ENCODE results near the gene PER2.
"Not testable (repeated sequence)": the region's sequence is repeated elsewhere in the genome, so short reads cannot be mapped to it uniquely, and the experiment has no call there.

PER2 gene, protein sequence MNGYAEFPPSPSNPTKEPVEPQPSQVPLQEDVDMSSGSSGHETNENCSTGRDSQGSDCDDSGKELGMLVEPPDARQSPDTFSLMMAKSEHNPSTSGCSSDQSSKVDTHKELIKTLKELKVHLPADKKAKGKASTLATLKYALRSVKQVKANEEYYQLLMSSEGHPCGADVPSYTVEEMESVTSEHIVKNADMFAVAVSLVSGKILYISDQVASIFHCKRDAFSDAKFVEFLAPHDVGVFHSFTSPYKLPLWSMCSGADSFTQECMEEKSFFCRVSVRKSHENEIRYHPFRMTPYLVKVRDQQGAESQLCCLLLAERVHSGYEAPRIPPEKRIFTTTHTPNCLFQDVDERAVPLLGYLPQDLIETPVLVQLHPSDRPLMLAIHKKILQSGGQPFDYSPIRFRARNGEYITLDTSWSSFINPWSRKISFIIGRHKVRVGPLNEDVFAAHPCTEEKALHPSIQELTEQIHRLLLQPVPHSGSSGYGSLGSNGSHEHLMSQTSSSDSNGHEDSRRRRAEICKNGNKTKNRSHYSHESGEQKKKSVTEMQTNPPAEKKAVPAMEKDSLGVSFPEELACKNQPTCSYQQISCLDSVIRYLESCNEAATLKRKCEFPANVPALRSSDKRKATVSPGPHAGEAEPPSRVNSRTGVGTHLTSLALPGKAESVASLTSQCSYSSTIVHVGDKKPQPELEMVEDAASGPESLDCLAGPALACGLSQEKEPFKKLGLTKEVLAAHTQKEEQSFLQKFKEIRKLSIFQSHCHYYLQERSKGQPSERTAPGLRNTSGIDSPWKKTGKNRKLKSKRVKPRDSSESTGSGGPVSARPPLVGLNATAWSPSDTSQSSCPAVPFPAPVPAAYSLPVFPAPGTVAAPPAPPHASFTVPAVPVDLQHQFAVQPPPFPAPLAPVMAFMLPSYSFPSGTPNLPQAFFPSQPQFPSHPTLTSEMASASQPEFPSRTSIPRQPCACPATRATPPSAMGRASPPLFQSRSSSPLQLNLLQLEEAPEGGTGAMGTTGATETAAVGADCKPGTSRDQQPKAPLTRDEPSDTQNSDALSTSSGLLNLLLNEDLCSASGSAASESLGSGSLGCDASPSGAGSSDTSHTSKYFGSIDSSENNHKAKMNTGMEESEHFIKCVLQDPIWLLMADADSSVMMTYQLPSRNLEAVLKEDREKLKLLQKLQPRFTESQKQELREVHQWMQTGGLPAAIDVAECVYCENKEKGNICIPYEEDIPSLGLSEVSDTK (N-terminal part only)

GRCh38 chr2:238287737-238288649 is at the start of gene PER2:
Gene PER2 (minus strand): TSS chr2:238288610. CDS start chr2:238277936, 10,674 bp downstream.
- TF ChIP-seq ZNF384 (IDR thresholded peaks at IDR 0.05) (no peak), CTBP1 (IDR thresholded peaks at IDR 0.05; ENCODE audit: borderline replicate concordance) (no peak), BHLHE40 (IDR thresholded peaks at IDR 0.05; ENCODE audit: borderline replicate concordance) (no peak), L3MBTL2 (conservative IDR thresholded peaks at IDR 0.05) (no peak), PKNOX1 (IDR thresholded peaks at IDR 0.05) (no peak), FOXM1 (IDR thresholded peaks at IDR 0.05; ENCODE audit: borderline replicate concordance) (no peak), LEF1 (IDR thresholded peaks at IDR 0.05; ENCODE audit: borderline replicate concordance) (no peak), FOXA1 (IDR thresholded peaks at IDR 0.05) (no peak), SUZ12 (IDR thresholded peaks at IDR 0.05) (no peak), NFRKB (IDR thresholded peaks at IDR 0.05) (no peak), TARDBP (IDR thresholded peaks at IDR 0.05) (no peak), SP1 (IDR thresholded peaks at IDR 0.05) (no peak), HDGF (IDR thresholded peaks at IDR 0.05; ENCODE audit: borderline replicate concordance) (no peak), ELF4 (IDR thresholded peaks at IDR 0.05) (no peak), FOXK2 (IDR thresholded peaks at IDR 0.05) (no peak), ARNT (IDR thresholded peaks at IDR 0.05) (no peak)
- POLR2A ChIA-PET = no interaction called here
- CTCF ChIA-PET = interaction anchor here (0.6 to 1.1 kb wide), 3 partner anchors 13 to 512 kb away, joined by 3 to 4 read pairs (median 3); no protein-coding TSS in a partner anchor
- DNase-seq (ENCODE audit: extremely low spot score) = peak; percentile 59

- no peak for DNase-seq (ENCODE audit: extremely low spot score)
- CTCF ChIA-PET = no interaction called here
- POLR2A ChIA-PET = no interaction called here
Observed at GRCh38 chr2:238337846-238338245, 49.4 kb upstream of the PER2 start.

GRCh38 chr2:238336793-238337444 is 48.5 kb upstream of the PER2 start:
- POLR2A ChIA-PET = no interaction called here
- TF ChIP-seq PKNOX1 (IDR thresholded peaks at IDR 0.05) (no peak), NFRKB (IDR thresholded peaks at IDR 0.05) (no peak), L3MBTL2 (conservative IDR thresholded peaks at IDR 0.05) (no peak), BHLHE40 (IDR thresholded peaks at IDR 0.05; ENCODE audit: borderline replicate concordance) (no peak), FOXM1 (IDR thresholded peaks at IDR 0.05; ENCODE audit: borderline replicate concordance) (no peak), FOXK2 (IDR thresholded peaks at IDR 0.05) (no peak), HDGF (IDR thresholded peaks at IDR 0.05; ENCODE audit: borderline replicate concordance) (no peak)
- CTCF ChIA-PET = no interaction called here
- DNase-seq (ENCODE audit: extremely low spot score) = no peak

More at GRCh38 chr2:238337846-238338245, 49.4 kb upstream of the PER2 start:
- TF ChIP-seq NFRKB (IDR thresholded peaks at IDR 0.05) = no peak
- TF ChIP-seq CTBP1 (IDR thresholded peaks at IDR 0.05; ENCODE audit: borderline replicate concordance) = no peak
- no peak for TF ChIP-seq BHLHE40 (IDR thresholded peaks at IDR 0.05; ENCODE audit: borderline replicate concordance)
- TF ChIP-seq LEF1 (IDR thresholded peaks at IDR 0.05; ENCODE audit: borderline replicate concordance) = no peak
- TF ChIP-seq L3MBTL2 (conservative IDR thresholded peaks at IDR 0.05) = no peak
- no peak for TF ChIP-seq ZNF384 (IDR thresholded peaks at IDR 0.05)
- no peak for TF ChIP-seq FOXK2 (IDR thresholded peaks at IDR 0.05)
- no peak for TF ChIP-seq SUZ12 (IDR thresholded peaks at IDR 0.05)
- no peak for TF ChIP-seq FOXM1 (IDR thresholded peaks at IDR 0.05; ENCODE audit: borderline replicate concordance)
- no peak for TF ChIP-seq SP1 (IDR thresholded peaks at IDR 0.05)
- no peak for TF ChIP-seq FOXA1 (IDR thresholded peaks at IDR 0.05)
- TF ChIP-seq HDGF (IDR thresholded peaks at IDR 0.05; ENCODE audit: borderline replicate concordance) = no peak
- TF ChIP-seq PKNOX1 (IDR thresholded peaks at IDR 0.05) = no peak
- TF ChIP-seq TARDBP (IDR thresholded peaks at IDR 0.05) = no peak
- no peak for TF ChIP-seq ELF4 (IDR thresholded peaks at IDR 0.05)
- no peak for TF ChIP-seq ARNT (IDR thresholded peaks at IDR 0.05)

- CTCF ChIA-PET = no interaction called here
- no peak for DNase-seq (ENCODE audit: extremely low spot score)
- no peak for TF ChIP-seq TARDBP (IDR thresholded peaks at IDR 0.05)
- no peak for TF ChIP-seq PKNOX1 (IDR thresholded peaks at IDR 0.05)
- no peak for TF ChIP-seq FOXA1 (IDR thresholded peaks at IDR 0.05)
- TF ChIP-seq L3MBTL2 (conservative IDR thresholded peaks at IDR 0.05) = no peak
- TF ChIP-seq FOXK2 (IDR thresholded peaks at IDR 0.05) = no peak
- POLR2A ChIA-PET = no interaction called here
Observed at GRCh38 chr2:238336151-238336550, 47.7 kb upstream of the PER2 start.

DNA sequence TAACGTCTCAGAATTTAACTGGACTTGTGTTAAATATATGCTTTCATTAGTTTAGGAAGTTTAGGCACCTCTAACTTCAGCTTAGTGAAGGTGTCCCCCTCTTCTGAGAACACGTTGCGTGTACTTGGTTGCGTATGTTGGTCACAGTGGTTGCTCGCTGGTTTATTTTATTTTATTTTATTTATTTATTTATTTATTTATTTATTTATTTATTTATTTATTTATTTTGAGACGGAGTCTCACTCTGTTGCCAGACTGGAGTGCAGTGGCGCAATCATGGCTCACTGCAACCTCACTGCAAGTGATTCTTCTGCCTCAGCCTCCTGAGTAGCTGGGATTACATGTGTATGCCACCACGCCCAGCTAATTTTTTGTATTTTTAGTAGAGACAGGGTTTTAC is 47.2 kb upstream of the PER2 start:
- DNase-seq (ENCODE audit: extremely low spot score); POLR2A ChIA-PET; CTCF ChIA-PET: not testable (repeated sequence)

All from HEK293T (cell line).